Measurements from ENCODE around the gene TEX264. TPM values are rescaled to one million over a fixed set of nuclear protein-coding genes. Genes with fewer than 3 reads are reported as not detected.
A peak's percentile ranks its signal among the peaks of the same experiment; 100 is the strongest.

TEX264 gene
- total RNA-seq = 63.0 and 65.2 TPM in 2 replicates
- long read RNA-seq, transcript TEX264-215 (6 exons, 1,488 nt) = minor isoform, 6 of 81 reads
- long read RNA-seq, transcript TEX264-201 (5 exons, 1,340 nt) = major isoform, 58 of 81 reads
- long read RNA-seq, partial matches to known transcripts = 1 of 81 reads
- long read RNA-seq, other reads (novel, unspliced or antisense) = 8 of 81 reads

GRCh38 chr3:51670823-51671733, at the start of gene TEX264:
TSS of gene TEX264 (plus strand) at chr3:51671252. CDS start at chr3:51674305, 3,053 bp downstream.
- DNase-seq (ENCODE audit: extremely low spot score, unreplicated experiment) = peak; percentile 94

DNA sequence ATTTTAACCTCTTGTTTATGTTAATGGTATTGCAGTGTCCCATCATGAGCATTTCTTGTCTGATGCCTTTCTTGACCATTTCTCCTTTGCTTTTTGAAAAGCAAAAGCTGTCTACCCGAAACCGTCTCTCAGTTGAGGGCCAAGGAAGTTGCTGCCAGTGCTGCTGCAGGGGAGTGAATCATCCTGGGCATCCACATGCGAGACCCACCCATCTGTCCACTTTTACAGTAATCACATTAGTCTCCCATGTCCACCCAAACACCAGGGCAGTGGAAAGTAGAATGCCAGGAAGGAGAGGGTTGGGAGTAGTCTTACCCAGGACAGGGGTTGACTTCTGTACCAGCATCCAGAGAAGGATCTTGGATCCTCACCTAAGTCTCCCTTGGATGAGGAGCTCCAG, 48.6 kb upstream of the TEX264 start:
- Mint-ChIP-seq H3K27ac (ENCODE audit: unreplicated experiment) (no peak overlapping the region), H3K9me3 (ENCODE audit: unreplicated experiment) (no peaks in the 10 kb centered on the region), H3K4me1 (ENCODE audit: unreplicated experiment) (peaks cover 40% of the 10 kb centered on the region), H3K27me3 (ENCODE audit: unreplicated experiment) (no peaks in the 10 kb centered on the region), H3K4me3 (ENCODE audit: unreplicated experiment) (no peak overlapping the region), H3K36me3 (ENCODE audit: unreplicated experiment) (peaks cover 2% of the 10 kb centered on the region)
- TF ChIP-seq CTCF (IDR thresholded peaks at IDR 0.05) = no peak
- DNase-seq (ENCODE audit: extremely low spot score, unreplicated experiment) = no peak

More at GRCh38 chr3:51670823-51671733, at the start of gene TEX264:
- peak within 1 kb of the TSS; percentile 69 for H3K27ac Mint-ChIP-seq (ENCODE audit: unreplicated experiment)
- no peak for TF ChIP-seq CTCF (IDR thresholded peaks at IDR 0.05)
- peaks cover 7% of the 10 kb centered on the region for H3K36me3 Mint-ChIP-seq (ENCODE audit: unreplicated experiment)
- H3K27me3 Mint-ChIP-seq (ENCODE audit: unreplicated experiment) = no peaks in the 10 kb centered on the region
- peaks cover 27% of the 10 kb centered on the region for H3K4me1 Mint-ChIP-seq (ENCODE audit: unreplicated experiment)
- H3K4me3 Mint-ChIP-seq (ENCODE audit: unreplicated experiment) = peak within 1 kb of the TSS; percentile 84
- no peaks in the 10 kb centered on the region for H3K9me3 Mint-ChIP-seq (ENCODE audit: unreplicated experiment)

- peaks cover 5% of the 10 kb centered on the region for H3K36me3 Mint-ChIP-seq (ENCODE audit: unreplicated experiment)
- H3K27ac Mint-ChIP-seq (ENCODE audit: unreplicated experiment) = no peak overlapping the region
- TF ChIP-seq CTCF (IDR thresholded peaks at IDR 0.05) = no peak
- H3K4me1 Mint-ChIP-seq (ENCODE audit: unreplicated experiment) = peaks cover 40% of the 10 kb centered on the region
- no peak for DNase-seq (ENCODE audit: extremely low spot score, unreplicated experiment)
- no peak overlapping the region for H3K4me3 Mint-ChIP-seq (ENCODE audit: unreplicated experiment)
- no peaks in the 10 kb centered on the region for H3K27me3 Mint-ChIP-seq (ENCODE audit: unreplicated experiment)
- H3K9me3 Mint-ChIP-seq (ENCODE audit: unreplicated experiment) = no peaks in the 10 kb centered on the region
Observed at GRCh38 chr3:51622868-51623267, 48.2 kb upstream of the TEX264 start.

GRCh38 chr3:51630513-51630912, 40.5 kb upstream of the TEX264 start:
- H3K27ac Mint-ChIP-seq (ENCODE audit: unreplicated experiment) = no peak overlapping the region
- H3K9me3 Mint-ChIP-seq (ENCODE audit: unreplicated experiment) = no peaks in the 10 kb centered on the region
- H3K4me3 Mint-ChIP-seq (ENCODE audit: unreplicated experiment) = no peak overlapping the region

More at GRCh38 chr3:51630513-51630912, 40.5 kb upstream of the TEX264 start:
- no peak for DNase-seq (ENCODE audit: extremely low spot score, unreplicated experiment)
- TF ChIP-seq CTCF (IDR thresholded peaks at IDR 0.05) = no peak
- Mint-ChIP-seq H3K27me3 (ENCODE audit: unreplicated experiment) (no peaks in the 10 kb centered on the region), H3K4me1 (ENCODE audit: unreplicated experiment) (no peaks in the 10 kb centered on the region), H3K36me3 (ENCODE audit: unreplicated experiment) (peaks cover 40% of the 10 kb centered on the region)

All from osteocyte (in vitro differentiated cells).